Measurements from ENCODE around the gene MED12L. TPM values are rescaled to one million over a fixed set of nuclear protein-coding genes. Genes with fewer than 3 reads are reported as not detected.

The MED12L gene, protein sequence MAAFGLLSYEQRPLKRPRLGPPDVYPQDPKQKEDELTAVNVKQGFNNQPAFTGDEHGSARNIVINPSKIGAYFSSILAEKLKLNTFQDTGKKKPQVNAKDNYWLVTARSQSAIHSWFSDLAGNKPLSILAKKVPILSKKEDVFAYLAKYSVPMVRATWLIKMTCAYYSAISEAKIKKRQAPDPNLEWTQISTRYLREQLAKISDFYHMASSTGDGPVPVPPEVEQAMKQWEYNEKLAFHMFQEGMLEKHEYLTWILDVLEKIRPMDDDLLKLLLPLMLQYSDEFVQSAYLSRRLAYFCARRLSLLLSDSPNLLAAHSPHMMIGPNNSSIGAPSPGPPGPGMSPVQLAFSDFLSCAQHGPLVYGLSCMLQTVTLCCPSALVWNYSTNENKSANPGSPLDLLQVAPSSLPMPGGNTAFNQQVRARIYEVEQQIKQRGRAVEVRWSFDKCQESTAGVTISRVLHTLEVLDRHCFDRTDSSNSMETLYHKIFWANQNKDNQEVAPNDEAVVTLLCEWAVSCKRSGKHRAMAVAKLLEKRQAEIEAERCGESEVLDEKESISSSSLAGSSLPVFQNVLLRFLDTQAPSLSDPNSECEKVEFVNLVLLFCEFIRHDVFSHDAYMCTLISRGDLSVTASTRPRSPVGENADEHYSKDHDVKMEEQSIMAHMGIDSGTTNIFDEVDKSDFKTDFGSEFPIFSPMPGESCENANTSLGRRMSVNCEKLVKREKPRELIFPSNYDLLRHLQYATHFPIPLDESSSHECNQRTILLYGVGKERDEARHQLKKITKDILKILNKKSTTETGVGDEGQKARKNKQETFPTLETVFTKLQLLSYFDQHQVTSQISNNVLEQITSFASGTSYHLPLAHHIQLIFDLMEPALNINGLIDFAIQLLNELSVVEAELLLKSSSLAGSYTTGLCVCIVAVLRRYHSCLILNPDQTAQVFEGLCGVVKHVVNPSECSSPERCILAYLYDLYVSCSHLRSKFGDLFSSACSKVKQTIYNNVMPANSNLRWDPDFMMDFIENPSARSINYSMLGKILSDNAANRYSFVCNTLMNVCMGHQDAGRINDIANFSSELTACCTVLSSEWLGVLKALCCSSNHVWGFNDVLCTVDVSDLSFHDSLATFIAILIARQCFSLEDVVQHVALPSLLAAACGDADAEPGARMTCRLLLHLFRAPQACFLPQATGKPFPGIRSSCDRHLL (N-terminal part only)
- 0.06 TPM in 1 of 2 replicates, not detected in the other for total RNA-seq (2013; cell fraction: nucleolus; rRNA removed)
- total RNA-seq (2014; rRNA removed) (0.05 and 0.06 TPM in 2 replicates), total RNA-seq (2014; rRNA removed; fragmentation: Illumina TruSeq; extraction: Trizol) (0.04 and 0.05 TPM in 2 replicates), total RNA-seq (2021) (0.03 TPM in 2 replicates), polyA plus RNA-seq (2011; rRNA removed) (0.01 TPM in 1 of 2 replicates, not detected in the other), polyA plus RNA-seq (2014; fragmentation: Illumina TruSeq; extraction: Trizol) (0.01 and 0.03 TPM in 2 replicates), polyA plus RNA-seq (2014; fragmentation: Nextera tagmentation; extraction: Ambion mirVana) (under 1 TPM; 0.02 to 0.04 TPM), polyA plus RNA-seq (2014; rRNA removed) (0.01 and 0.03 TPM in 2 replicates), polyA plus RNA-seq (2016; fragmentation: Nextera tagmentation; extraction: Ambion mirVana) (under 1 TPM in 1 of 2 experiments, not detected in 1; 0.05 TPM), polyA minus RNA-seq (2011; rRNA and poly(A)+ RNA removed) (not detected in 2 replicates), Bru-seq, nascent RNA (percentile 12 among the genes with signal in this experiment), BruChase-seq, experiment 1, labeled RNA remaining after a 6-hour chase (percentile 9 among the genes with signal in this experiment), BruChase-seq, experiment 2, labeled RNA remaining after a 2-hour chase (percentile 8 among the genes with signal in this experiment)
- 0.21 TPM for polyA plus RNA-seq (2011; ENCODE audit: low read depth)
- not detected in 2 replicates for polyA plus RNA-seq (2011; cell fraction: cytosol; rRNA removed)
- polyA plus RNA-seq (2011; cell fraction: nucleus; rRNA removed), result not detected in 2 replicates
- polyA plus RNA-seq (2012), result 0.32 and 0.35 TPM in 2 replicates
- not detected in 2 replicates for polyA minus RNA-seq (2011; cell fraction: cytosol; rRNA and poly(A)+ RNA removed)
- polyA minus RNA-seq (2011; cell fraction: nucleus; rRNA and poly(A)+ RNA removed), result not detected in 2 replicates
- long read RNA-seq, experiment 1, result 0 reads
- long read RNA-seq, experiment 2, partial matches to known transcripts, result 0 of 2 reads
- long read RNA-seq, experiment 2, other reads (novel, unspliced or antisense), result 2 of 2 reads

- 4% methylated on average over 51 of the region's 84 CpGs for WGBS (ENCODE audit: insufficient coverage, insufficient replicate concordance, low lambda C conversion rate, missing lambda C conversion rate)
- H3K27ac ChIP-seq (ENCODE audit: control insufficient read depth, insufficient read depth), result no peak within 1 kb of the TSS
- peak within 1 kb of the TSS; percentile 46; the same call in 1 of the 2 replicates for H3K4me3 ChIP-seq
- TF ChIP-seq HDAC6 (IDR thresholded peaks at IDR 0.05; ENCODE audit: unreplicated experiment) (peak; percentile 66), NR2F1 (conservative IDR thresholded peaks at IDR 0.05) (peak; percentile 33; the same call in 1 of the 2 replicates), PAX5 (IDR thresholded peaks at IDR 0.05; ENCODE audit: borderline replicate concordance, low read depth, low read length) (no peak), ZBTB11 (CRISPR knock-in tag; IDR thresholded peaks at IDR 0.05) (no peak), RUNX3 (IDR thresholded peaks at IDR 0.05; ENCODE audit: low read length) (peak; percentile 63), KDM1A (IDR thresholded peaks at IDR 0.05; ENCODE audit: borderline replicate concordance) (no peak), EGR1 (IDR thresholded peaks at IDR 0.05; ENCODE audit: borderline replicate concordance in 1 of 2, low read depth in 2 of 2, low read length in 2 of 2) (peak in 1 of 2 experiments; percentile 7; a peak in 1 of 3 replicates), YY1 (IDR thresholded peaks at IDR 0.05; ENCODE audit: low read depth, low read length) (peak; percentile 65), SP1 (IDR thresholded peaks at IDR 0.05; ENCODE audit: low read depth, low read length) (peak; percentile 62)
- TF ChIP-seq, protein P1, sequence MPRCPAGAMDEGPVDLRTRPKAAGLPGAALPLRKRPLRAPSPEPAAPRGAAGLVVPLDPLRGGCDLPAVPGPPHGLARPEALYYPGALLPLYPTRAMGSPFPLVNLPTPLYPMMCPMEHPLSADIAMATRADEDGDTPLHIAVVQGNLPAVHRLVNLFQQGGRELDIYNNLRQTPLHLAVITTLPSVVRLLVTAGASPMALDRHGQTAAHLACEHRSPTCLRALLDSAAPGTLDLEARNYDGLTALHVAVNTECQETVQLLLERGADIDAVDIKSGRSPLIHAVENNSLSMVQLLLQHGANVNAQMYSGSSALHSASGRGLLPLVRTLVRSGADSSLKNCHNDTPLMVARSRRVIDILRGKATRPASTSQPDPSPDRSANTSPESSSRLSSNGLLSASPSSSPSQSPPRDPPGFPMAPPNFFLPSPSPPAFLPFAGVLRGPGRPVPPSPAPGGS (IDR thresholded peaks at IDR 0.05; ENCODE audit: borderline replicate concordance, insufficient read depth, low read depth, low read length, poor library complexity, severe bottlenecking), result no peak
- in situ Hi-C loops (cut with MboI), result no loop called here
- no peaks in the 10 kb centered on the region for H4K20me1 ChIP-seq (ENCODE audit: control insufficient read depth, insufficient read depth)
- POLR2A ChIA-PET, result no interaction called here
- RAD21 ChIA-PET (ENCODE audit: unreplicated experiment), result no interaction called here
- CTCF ChIA-PET, result interaction anchor here (1.5 kb wide), 1 partner anchor 12 kb away, joined by 3 read pairs; no protein-coding TSS in a partner anchor
- H2AFZ ChIP-seq (ENCODE audit: control insufficient read depth, low read depth, low read length), result peak within 1 kb of the TSS; percentile 77
- peak within 1 kb of the TSS; percentile 96 for H3K4me2 ChIP-seq (ENCODE audit: control insufficient read depth, insufficient read depth)
- FAIRE-seq (no peak), ATAC-seq (peak; percentile 85), DNase-seq (ENCODE audit: low read depth, low spot score) (no peak)
- peaks cover 9 to 17% of the 10 kb centered on the region in 2 experiments for H3K27me3 ChIP-seq (replicated peaks in 1 of 2; ENCODE audit: control insufficient read depth in 2 of 2, insufficient read depth in 2 of 2, low read length in 1 of 2)
- H3K9me3 ChIP-seq (replicated peaks; ENCODE audit: control insufficient read depth, insufficient read depth, low read length), result no peaks in the 10 kb centered on the region
- intact Hi-C loops (cut with micrococcal nuclease; ENCODE audit: unreplicated experiment), result no loop called here
- SMC1A ChIA-PET (ENCODE audit: uncharacterized antibody, unreplicated experiment), result no interaction called here
- no peaks in the 10 kb centered on the region for H3K4me1 ChIP-seq (ENCODE audit: control insufficient read depth, insufficient read depth, low read length)
- H3K36me3 ChIP-seq (ENCODE audit: control insufficient read depth in 2 of 2, insufficient read depth in 2 of 2, low read length in 1 of 2), result no peaks in the 10 kb centered on the region
- BruUV-seq (replicated peaks), result no TSS peak
- H3K9ac ChIP-seq (ENCODE audit: control insufficient read depth, insufficient read depth, low read length), result no peak within 1 kb of the TSS; the same call in 1 of the 2 replicates
- no peaks in the 10 kb centered on the region for H3K79me2 ChIP-seq (ENCODE audit: control insufficient read depth, insufficient read depth, low read length)
These were observed at the start of gene MED12L for GRCh38 chr3:151085227-151085888. Gene MED12L (plus strand): TSS chr3:151085664. CDS start chr3:151086927, 1,263 bp downstream.

Data from GM12878 (cell line).